GM12891 (cell line): ENCODE measurements around the gene TTYH1.

Source experiments
- PAX5 ChIP-seq: IDR thresholded peaks from 2 replicates; pipeline ENCODE4 v1.6.1; 2011; ENCODE audit warnings: low read length, moderate library complexity, mild to moderate bottlenecking; ENCODE audit not compliant: insufficient read depth, severe bottlenecking
- POLR2A ChIP-seq: IDR thresholded peaks from 2 replicates; pipeline ENCODE4 v1.6.1; 2011; ENCODE audit warnings: low read depth, low read length, control low read depth
- POLR2AphosphoS5 ChIP-seq: IDR thresholded peaks from 2 replicates; pipeline ENCODE4 v1.6.1; 2011; ENCODE audit warnings: low read depth, low read length, control low read depth
- POU2F2 ChIP-seq: IDR thresholded peaks from 2 replicates; pipeline ENCODE4 v1.6.1; 2011; ENCODE audit warnings: low read depth, mild to moderate bottlenecking, control low read depth, low read length, moderate library complexity
- SPI1 ChIP-seq: IDR thresholded peaks from 2 replicates; pipeline ENCODE4 v1.6.1; 2011; ENCODE audit warnings: low read depth, low read length, control low read depth
- TAF1 ChIP-seq: IDR thresholded peaks from 2 replicates; pipeline ENCODE4 v1.6.1; 2011; ENCODE audit warnings: low read depth, low read length, control low read depth

- TF ChIP-seq POLR2AphosphoS5 (no peak), POLR2A (no peak), TAF1 (no peak), SPI1 (no peak), POU2F2 (no peak), PAX5 (no peak)
Measured at GRCh38 chr19:54477650-54478049, 62.4 kb downstream of the TTYH1 start.
